ENCODE data around the gene KDM2A.

KDM2A gene

DNA sequence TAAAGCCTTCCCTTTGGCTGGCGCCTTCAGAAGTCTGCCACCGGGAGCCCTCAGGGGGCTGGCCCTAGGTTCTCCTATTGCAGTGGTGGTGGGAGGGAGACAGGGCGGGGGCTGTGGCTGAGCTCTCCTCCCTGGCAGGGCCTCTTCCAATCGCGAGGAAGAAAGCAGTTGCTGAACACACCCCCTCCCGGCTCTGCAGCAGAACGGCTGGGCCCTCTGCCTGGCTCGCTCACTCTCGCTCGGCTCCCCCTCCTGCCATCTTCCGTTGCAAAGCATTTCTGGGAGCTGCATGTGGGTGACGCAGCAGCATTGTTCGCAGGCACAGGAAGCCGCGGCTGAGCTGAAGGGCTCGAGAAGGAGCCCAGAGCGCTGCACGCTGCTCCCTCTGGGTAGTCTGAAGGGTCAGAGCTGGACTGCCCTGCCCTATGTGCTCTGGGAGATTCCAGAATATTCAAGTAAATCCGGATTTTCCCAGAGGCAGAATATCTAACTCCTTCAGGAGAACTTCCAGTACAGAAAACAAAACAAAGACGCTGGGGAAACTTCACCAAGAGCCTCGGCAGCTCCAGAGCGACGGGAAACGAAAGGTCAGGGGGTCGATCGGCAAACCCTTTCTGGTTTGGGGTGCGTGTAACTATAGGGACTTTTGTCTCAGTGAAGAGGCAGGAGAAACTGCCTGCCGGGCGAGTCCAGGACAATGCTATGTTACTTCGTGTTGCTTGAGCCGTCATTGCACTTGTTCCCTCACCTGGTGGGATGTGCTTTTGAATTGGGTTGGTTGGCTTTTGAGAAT, 120.9 kb downstream of the KDM2A start:
- DNase-seq (ENCODE audit: low spot score): peak; percentile 88
- TF ChIP-seq, protein P1, sequence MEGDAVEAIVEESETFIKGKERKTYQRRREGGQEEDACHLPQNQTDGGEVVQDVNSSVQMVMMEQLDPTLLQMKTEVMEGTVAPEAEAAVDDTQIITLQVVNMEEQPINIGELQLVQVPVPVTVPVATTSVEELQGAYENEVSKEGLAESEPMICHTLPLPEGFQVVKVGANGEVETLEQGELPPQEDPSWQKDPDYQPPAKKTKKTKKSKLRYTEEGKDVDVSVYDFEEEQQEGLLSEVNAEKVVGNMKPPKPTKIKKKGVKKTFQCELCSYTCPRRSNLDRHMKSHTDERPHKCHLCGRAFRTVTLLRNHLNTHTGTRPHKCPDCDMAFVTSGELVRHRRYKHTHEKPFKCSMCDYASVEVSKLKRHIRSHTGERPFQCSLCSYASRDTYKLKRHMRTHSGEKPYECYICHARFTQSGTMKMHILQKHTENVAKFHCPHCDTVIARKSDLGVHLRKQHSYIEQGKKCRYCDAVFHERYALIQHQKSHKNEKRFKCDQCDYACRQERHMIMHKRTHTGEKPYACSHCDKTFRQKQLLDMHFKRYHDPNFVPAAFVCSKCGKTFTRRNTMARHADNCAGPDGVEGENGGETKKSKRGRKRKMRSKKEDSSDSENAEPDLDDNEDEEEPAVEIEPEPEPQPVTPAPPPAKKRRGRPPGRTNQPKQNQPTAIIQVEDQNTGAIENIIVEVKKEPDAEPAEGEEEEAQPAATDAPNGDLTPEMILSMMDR (IDR thresholded peaks at IDR 0.05; ENCODE audit: extremely low read depth, insufficient read depth, missing control alignments): no peak
- in situ Hi-C loops (cut with MboI; ENCODE audit: low pct_unique_long_range_greater_than_20kb, low sequenced_read_pairs, unreplicated experiment): no loop called here

DNA sequence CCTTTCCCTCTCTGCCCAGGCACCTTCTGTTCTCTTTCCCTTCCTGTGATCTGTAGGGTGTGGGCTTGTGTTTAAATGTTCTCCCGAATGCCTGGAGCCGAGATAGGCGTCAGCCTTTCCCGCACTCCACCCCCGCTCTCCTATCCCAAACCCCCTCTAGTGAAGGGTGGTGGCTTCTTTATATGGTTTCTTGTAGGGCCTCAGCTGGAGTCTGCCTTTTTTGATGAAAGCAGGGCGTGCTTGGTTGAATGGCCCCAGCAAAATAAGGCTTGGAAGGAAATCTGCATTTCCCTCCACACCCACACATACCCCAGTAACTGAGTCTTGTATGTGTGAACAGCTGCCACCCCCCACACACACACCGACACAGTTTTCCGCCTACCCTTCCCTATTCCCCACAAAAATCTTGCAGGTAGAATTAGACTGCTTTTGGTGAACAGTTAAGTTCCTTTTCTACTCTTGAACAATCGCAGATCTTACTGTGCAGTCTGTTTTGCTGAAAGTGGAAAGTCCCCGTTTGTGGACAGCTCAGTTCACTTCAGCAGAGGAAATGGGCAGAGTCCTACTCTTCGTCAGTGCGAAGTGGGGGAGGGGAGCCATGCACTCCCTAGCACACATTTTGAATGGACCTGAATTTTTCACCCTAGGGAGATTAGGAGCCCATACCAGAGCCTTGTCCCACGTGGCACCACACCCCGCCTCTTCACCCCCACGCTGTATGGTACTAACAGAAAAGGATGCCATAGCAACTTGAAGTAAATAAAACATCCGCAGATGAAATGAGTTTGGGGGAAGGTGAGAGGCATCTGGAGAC, 121.7 kb downstream of the KDM2A start:
- peak; percentile 58 for DNase-seq (ENCODE audit: low spot score)
- TF ChIP-seq, protein P1 (IDR thresholded peaks at IDR 0.05; ENCODE audit: extremely low read depth, insufficient read depth, missing control alignments): no peak
- in situ Hi-C loops (cut with MboI; ENCODE audit: low pct_unique_long_range_greater_than_20kb, low sequenced_read_pairs, unreplicated experiment): no loop called here

DNA sequence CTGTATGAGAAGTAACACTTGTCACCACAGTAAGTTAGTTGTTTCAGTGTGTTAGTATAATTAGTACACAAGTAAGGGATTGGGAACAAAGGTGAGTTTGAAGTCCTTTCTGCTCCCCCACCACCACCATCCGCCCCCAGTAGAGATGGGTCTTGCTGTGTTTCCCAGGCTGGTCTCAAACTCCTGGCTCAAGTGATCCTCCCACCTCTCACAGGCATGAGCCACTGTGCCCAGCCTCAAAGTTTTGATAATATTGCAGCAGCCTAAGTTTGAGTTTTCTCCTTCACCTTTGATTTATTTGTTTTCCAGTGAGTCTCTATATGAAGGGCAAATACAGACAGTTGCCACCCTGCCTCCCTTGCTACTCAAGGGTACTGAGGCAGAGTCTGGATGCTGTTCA, 123.5 kb downstream of the KDM2A start:
- in situ Hi-C loops (cut with MboI; ENCODE audit: low pct_unique_long_range_greater_than_20kb, low sequenced_read_pairs, unreplicated experiment): no loop called here
- TF ChIP-seq, protein P1 (IDR thresholded peaks at IDR 0.05; ENCODE audit: extremely low read depth, insufficient read depth, missing control alignments): no peak
- DNase-seq (ENCODE audit: low spot score): no peak

DNA sequence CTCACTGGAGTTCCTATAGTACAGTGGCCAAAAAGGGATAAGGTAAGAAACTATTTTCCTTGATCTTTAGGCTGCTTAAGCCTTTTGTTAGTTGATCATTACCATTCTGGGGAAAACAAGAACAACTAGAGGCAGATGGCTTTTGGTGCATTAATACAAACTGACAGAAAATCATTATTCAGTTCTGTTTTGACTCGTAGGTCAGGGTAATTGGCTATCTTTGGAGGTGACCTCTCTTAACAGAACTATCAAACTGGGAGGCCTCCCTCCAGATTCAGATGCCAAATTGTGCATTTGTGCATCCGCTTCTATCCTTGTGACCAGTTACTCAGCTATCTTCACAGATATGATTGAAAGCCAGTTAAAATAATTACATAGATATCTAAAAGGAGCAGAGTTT, 124.0 kb downstream of the KDM2A start:
- TF ChIP-seq, protein P1 (IDR thresholded peaks at IDR 0.05; ENCODE audit: extremely low read depth, insufficient read depth, missing control alignments): no peak
- in situ Hi-C loops (cut with MboI; ENCODE audit: low pct_unique_long_range_greater_than_20kb, low sequenced_read_pairs, unreplicated experiment): no loop called here
- DNase-seq (ENCODE audit: low spot score): no peak

DNA sequence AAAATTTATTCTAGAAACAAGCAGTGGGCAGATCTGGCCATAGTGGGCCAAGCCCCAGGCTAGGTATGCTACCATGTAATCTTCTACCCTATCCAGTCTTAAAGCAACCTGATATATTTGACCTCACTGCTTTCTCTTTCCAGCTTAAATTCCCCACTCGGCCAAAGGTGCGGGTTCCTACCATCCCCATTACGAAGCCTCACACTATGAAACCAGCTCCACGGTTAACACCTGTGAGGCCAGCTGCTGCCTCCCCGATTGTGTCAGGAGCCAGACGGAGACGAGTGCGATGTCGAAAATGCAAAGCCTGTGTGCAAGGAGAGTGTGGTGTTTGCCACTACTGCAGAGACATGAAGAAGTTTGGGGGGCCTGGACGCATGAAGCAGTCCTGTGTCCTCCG, 126.0 kb downstream of the KDM2A start:
- TF ChIP-seq, protein P1 (IDR thresholded peaks at IDR 0.05; ENCODE audit: extremely low read depth, insufficient read depth, missing control alignments): no peak
- no peak for DNase-seq (ENCODE audit: low spot score)
- in situ Hi-C loops (cut with MboI; ENCODE audit: low pct_unique_long_range_greater_than_20kb, low sequenced_read_pairs, unreplicated experiment): no loop called here

DNA sequence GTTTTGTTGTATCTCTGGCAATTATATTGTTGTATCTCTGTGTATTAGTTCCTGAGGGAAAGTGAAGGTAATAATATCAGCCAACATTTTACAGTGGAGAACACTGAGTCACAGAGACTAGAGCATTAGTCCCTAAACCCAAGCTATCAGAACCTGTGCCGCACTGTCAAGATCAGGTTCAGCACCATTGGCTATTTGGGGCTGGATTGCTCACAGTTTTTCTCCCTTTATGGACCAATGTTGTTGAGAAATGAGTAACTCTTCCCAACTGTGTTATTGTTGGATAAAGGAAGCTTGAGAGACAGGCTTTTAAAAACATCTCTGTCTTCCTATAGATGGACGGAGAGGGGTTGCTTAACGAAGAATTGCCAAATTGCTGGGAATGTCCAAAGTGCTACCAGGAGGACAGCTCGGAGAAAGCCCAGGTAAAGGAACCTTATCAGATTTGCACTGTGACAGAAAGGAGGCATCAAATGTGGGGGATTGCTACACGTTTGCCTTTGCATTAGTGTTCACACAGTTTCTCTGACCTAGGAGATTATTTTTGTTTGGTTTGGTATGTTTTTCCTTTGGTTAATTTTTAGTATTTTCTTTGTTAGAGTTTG, 129.0 kb downstream of the KDM2A start:
- in situ Hi-C loops (cut with MboI; ENCODE audit: low pct_unique_long_range_greater_than_20kb, low sequenced_read_pairs, unreplicated experiment): no loop called here
- TF ChIP-seq, protein P1 (IDR thresholded peaks at IDR 0.05; ENCODE audit: extremely low read depth, insufficient read depth, missing control alignments): no peak
- DNase-seq (ENCODE audit: low spot score): no peak
